ENCODE data around the gene ACSL6.
"Not testable (repeated sequence)": the region's sequence is repeated elsewhere in the genome, so short reads cannot be mapped to it uniquely, and the experiment has no call there.

ACSL6 gene

DNA sequence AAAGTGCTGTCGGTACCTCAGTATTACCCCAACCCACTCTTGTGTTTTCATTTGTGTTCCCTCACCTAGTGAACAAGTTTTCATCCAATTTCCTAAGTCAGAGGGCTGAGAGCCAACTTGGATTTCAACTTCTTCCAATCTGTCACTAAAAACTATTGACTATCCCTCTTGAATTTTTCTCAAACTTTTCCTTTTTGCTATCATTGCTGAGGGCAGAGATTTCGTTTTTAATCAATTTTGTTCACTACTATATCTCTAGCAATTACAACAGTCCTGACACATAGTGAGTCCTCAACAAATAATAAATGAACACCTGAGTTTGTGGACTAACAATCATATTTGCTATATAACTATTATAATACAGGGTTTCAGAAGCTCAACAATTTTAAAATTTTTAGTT lies 95.0 kb downstream of the ACSL6 start:
- TF ChIP-seq, protein P1, sequence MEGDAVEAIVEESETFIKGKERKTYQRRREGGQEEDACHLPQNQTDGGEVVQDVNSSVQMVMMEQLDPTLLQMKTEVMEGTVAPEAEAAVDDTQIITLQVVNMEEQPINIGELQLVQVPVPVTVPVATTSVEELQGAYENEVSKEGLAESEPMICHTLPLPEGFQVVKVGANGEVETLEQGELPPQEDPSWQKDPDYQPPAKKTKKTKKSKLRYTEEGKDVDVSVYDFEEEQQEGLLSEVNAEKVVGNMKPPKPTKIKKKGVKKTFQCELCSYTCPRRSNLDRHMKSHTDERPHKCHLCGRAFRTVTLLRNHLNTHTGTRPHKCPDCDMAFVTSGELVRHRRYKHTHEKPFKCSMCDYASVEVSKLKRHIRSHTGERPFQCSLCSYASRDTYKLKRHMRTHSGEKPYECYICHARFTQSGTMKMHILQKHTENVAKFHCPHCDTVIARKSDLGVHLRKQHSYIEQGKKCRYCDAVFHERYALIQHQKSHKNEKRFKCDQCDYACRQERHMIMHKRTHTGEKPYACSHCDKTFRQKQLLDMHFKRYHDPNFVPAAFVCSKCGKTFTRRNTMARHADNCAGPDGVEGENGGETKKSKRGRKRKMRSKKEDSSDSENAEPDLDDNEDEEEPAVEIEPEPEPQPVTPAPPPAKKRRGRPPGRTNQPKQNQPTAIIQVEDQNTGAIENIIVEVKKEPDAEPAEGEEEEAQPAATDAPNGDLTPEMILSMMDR (conservative IDR thresholded peaks at IDR 0.05): no peak

GRCh38 chr5:131914472-131914871 lies 97.0 kb downstream of the ACSL6 start:
- TF ChIP-seq, protein P1 (conservative IDR thresholded peaks at IDR 0.05): no peak
- H3K27ac ChIP-seq: no peak overlapping the region

More for the DNA sequence above, 95.0 kb downstream of the ACSL6 start:
- H3K27ac ChIP-seq: no peak overlapping the region

GRCh38 chr5:131913603-131914002 lies 97.9 kb downstream of the ACSL6 start:
- H3K27ac ChIP-seq: no peak overlapping the region
- TF ChIP-seq, protein P1 (conservative IDR thresholded peaks at IDR 0.05): no peak

GRCh38 chr5:131906668-131907067 lies 104.8 kb downstream of the ACSL6 start:
- TF ChIP-seq, protein P1 (conservative IDR thresholded peaks at IDR 0.05): no peak
- no peak overlapping the region for H3K27ac ChIP-seq

- H3K27ac ChIP-seq: not testable (repeated sequence)
These were observed 109.2 kb downstream of the ACSL6 start for GRCh38 chr5:131902266-131902665.

All from VCaP (cell line).